OCI-LY7 (cell line): ENCODE results near the gene PHF5A. TPM values are rescaled to one million over a fixed set of nuclear protein-coding genes. Genes with fewer than 3 reads are reported as not detected.

Experiments used
- BruUV-seq: library from RNA; stranded (reverse); fragments of 400-500 nt; replicated peaks from 2 replicates; lab custom pipeline; 2021; lab: Mats Ljungman, UMichigan
- CTCF ChIA-PET: fragments of 300-600 bp; sonication (Branson Sonifier 250); formaldehyde crosslinking; loops from one replicate; lab custom pipeline; 2022; ENCODE audit warnings: antibody characterized with exemption; ENCODE audit not compliant: unreplicated experiment; lab: Charles Lee
- POLR2A ChIA-PET: fragments of 300-600 bp; sonication (Branson Sonifier 250); formaldehyde crosslinking; loops from one replicate; lab custom pipeline; 2022; ENCODE audit warnings: antibody characterized with exemption; lab: Charles Lee
- DNase-seq: peaks from one replicate; pipeline ENCODE4 v3.0.0-alpha.2; 2015; ENCODE audit warnings: low spot score
- H2AFZ ChIP-seq: fragments of 200-600 bp; sonication (generic), shearing (Covaris generic); 2 replicates; pipeline ENCODE4 v1.6.1; 2014; ENCODE audit warnings: mild to moderate bottlenecking, antibody characterized with exemption, low read length, moderate library complexity
- H3K27ac ChIP-seq: fragments of 200-600 bp; sonication (generic); 2 replicates; pipeline ENCODE4 v1.5.1; 2014; ENCODE audit warnings: mixed run types, low read depth, mild to moderate bottlenecking, moderate library complexity, low read length, inconsistent platforms; ENCODE audit not compliant: poor library complexity, severe bottlenecking
- H3K36me3 ChIP-seq: fragments of 200-600 bp; sonication (generic); 2 replicates; pipeline ENCODE4 v1.6.1; 2014; ENCODE audit warnings: mild to moderate bottlenecking, antibody characterized with exemption, low read length, moderate library complexity, mixed read lengths; ENCODE audit not compliant: insufficient read depth
- H3K4me1 ChIP-seq: fragments of 200-600 bp; sonication (generic); 2 replicates; pipeline ENCODE4 v1.5.1; 2014; ENCODE audit warnings: mild to moderate bottlenecking, low read length; ENCODE audit not compliant: insufficient read depth, poor library complexity, severe bottlenecking
- H3K4me2 ChIP-seq: fragments of 200-600 bp; sonication (generic); 2 replicates; pipeline ENCODE4 v1.6.1; 2014; ENCODE audit warnings: mild to moderate bottlenecking, low read length
- H3K4me3 ChIP-seq: fragments of 200-600 bp; sonication (generic); 2 replicates; pipeline ENCODE4 v1.5.1; 2014; ENCODE audit warnings: mild to moderate bottlenecking, low read depth, low read length; ENCODE audit not compliant: poor library complexity, severe bottlenecking
- H3K79me2 ChIP-seq: fragments of 200-600 bp; sonication (generic); 2 replicates; pipeline ENCODE4 v1.6.1; 2016; ENCODE audit warnings: low read depth, mild to moderate bottlenecking, low read length, moderate library complexity, mixed read lengths; ENCODE audit not compliant: insufficient read depth
- H3K9me2 ChIP-seq: fragments of 200-600 bp; sonication (generic); 2 replicates; pipeline ENCODE4 v1.6.1; 2016; ENCODE audit warnings: mild to moderate bottlenecking, low read length, mixed read lengths; ENCODE audit not compliant: insufficient read depth
- H3K9me3 ChIP-seq: fragments of 200-600 bp; sonication (generic); 2 replicates; pipeline ENCODE4 v1.6.1; 2014; ENCODE audit warnings: mild to moderate bottlenecking, mixed run types, low read length, mixed read lengths
- H4K20me1 ChIP-seq: fragments of 200-600 bp; sonication (generic); 2 replicates; pipeline ENCODE4 v1.6.1; 2014; ENCODE audit warnings: mild to moderate bottlenecking, antibody characterized with exemption, low read length, moderate library complexity, mixed read lengths; ENCODE audit not compliant: insufficient read depth
- EZH2phosphoT487 ChIP-seq: fragments of 200-600 bp; sonication (generic); IDR thresholded peaks from 2 replicates; pipeline ENCODE4 v1.6.1; 2018; ENCODE audit warnings: low read depth, borderline replicate concordance, mild to moderate bottlenecking, mixed run types, antibody characterized with exemption, low read length, moderate library complexity, mixed read lengths
- intact Hi-C: fragments of 100-400 bp; cut with micrococcal nuclease; formaldehyde crosslinking; loops from one replicate; pipeline ENCODE4 v1.10.0; 2022; ENCODE audit not compliant: unreplicated experiment
- total RNA-seq, 2 experiments: library from RNA; depleted of rRNA in 1 of 2; stranded (reverse); fragments of >200 nt in 1 of 2; shearing (Covaris generic) in 1 of 2; gene quantifications; 2 replicates each; pipeline ENCODE4 v1.2.3, GENCODE V29; 2014 to 2022
- TF ChIP-seq, protein P1 (sequence below): fragments of 200-600 bp; sonication (generic); conservative IDR thresholded peaks from 2 replicates; pipeline ENCODE4 v1.5.1; 2014; ENCODE audit warnings: mild to moderate bottlenecking, antibody characterized with exemption, low read length, moderate library complexity, mixed read lengths

The PHF5A gene
- total RNA-seq, 2 experiments from 2014 or later: 60.9 to 87.9 TPM

DNA sequence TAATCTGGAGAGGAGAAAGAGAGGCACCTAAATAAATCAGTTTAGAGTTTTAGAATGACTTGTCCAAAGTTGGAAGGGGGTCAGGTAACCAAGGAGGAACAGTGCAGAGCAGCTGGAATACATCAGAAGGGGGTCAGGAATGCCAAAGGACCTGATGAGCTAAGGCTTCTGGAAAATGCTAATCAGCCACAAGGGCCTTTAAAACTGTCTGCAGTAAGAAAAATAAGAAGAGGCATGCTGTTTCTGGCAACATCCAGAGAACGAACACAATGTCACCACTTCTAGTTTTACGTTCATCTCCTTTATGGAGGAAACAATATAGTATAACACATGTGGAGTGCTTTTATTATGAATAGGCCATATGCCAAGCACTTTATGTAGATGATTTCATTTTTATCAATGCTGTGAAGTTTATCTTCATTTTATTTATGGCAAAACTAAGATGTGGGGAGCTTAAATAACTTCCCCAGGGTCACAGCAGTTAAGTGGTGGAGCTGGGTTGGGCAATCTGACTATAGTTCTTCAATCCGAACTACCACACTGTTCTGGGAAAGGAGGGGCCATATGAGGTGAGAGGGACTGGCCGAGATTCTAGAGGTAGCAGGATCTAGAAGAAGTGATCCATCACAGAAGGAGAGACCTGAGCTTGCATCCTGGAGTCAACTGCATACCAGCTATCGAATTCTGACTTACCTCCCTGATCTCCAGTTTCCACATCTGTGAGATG, 23.0 kb upstream of the PHF5A start:
- H3K9me2 ChIP-seq: no peaks in the 10 kb centered on the region
- no peaks in the 10 kb centered on the region for H3K9me3 ChIP-seq
- CTCF ChIA-PET: no interaction called here
- no TSS peak for BruUV-seq
- no peak overlapping the region for H3K27ac ChIP-seq
- POLR2A ChIA-PET: interaction anchor here (1.4 kb wide), 1 partner anchor 13 kb away, joined by 4 read pairs; no protein-coding TSS in a partner anchor
- peaks cover 76% of the 10 kb centered on the region for H3K36me3 ChIP-seq
- no peak overlapping the region for H3K4me3 ChIP-seq
- peaks cover 18% of the 10 kb centered on the region for H4K20me1 ChIP-seq
- H3K4me2 ChIP-seq: no peak overlapping the region
- TF ChIP-seq EZH2phosphoT487: no peak
- TF ChIP-seq, protein P1, sequence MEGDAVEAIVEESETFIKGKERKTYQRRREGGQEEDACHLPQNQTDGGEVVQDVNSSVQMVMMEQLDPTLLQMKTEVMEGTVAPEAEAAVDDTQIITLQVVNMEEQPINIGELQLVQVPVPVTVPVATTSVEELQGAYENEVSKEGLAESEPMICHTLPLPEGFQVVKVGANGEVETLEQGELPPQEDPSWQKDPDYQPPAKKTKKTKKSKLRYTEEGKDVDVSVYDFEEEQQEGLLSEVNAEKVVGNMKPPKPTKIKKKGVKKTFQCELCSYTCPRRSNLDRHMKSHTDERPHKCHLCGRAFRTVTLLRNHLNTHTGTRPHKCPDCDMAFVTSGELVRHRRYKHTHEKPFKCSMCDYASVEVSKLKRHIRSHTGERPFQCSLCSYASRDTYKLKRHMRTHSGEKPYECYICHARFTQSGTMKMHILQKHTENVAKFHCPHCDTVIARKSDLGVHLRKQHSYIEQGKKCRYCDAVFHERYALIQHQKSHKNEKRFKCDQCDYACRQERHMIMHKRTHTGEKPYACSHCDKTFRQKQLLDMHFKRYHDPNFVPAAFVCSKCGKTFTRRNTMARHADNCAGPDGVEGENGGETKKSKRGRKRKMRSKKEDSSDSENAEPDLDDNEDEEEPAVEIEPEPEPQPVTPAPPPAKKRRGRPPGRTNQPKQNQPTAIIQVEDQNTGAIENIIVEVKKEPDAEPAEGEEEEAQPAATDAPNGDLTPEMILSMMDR: no peak
- no peaks in the 10 kb centered on the region for H3K4me1 ChIP-seq
- DNase-seq: no peak
- H2AFZ ChIP-seq: no peak overlapping the region
- H3K79me2 ChIP-seq: peaks cover 96% of the 10 kb centered on the region
- intact Hi-C loops: no loop called here

DNA sequence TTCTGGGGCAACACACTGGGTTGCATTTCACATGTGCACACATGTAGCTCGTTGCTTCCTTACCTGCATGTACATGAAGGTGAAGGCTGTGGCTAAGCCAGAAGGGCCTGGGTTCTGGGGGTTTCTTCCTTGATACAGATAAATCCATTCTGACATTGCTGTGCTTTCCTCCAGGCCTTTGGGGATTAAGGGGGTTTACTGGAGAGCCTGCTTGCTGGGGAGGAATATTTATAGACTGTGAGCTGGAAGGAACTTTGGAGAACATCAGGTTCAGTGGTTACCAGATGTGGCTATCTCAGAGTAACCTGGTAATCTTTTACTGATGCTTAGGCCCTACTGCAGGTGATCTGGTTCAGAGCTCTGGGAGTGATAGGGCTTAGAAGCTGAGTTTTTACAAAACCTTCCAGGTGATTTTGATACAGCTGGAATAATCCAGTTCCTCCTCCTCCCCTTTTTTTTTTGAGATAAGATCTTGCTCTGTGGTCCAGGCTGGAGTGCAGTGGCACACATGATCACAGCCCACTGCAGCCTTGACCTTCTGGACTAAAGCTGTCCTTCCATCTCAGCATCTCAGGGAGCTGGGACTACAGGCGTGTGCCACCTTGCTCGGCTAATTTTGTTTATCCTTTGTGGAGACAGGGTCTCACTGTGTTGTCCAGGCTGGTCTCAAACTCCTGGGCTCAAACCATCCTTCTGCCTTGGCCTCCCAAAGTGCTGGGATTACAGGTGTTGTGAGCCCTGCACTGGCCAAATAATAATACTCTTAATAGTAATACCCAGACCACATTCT, 20.3 kb upstream of the PHF5A start:
- Histone ChIP-seq H3K36me3 (peaks cover 63% of the 10 kb centered on the region), H3K9me3 (no peaks in the 10 kb centered on the region), H3K27ac (no peak overlapping the region), H3K4me2 (no peak overlapping the region), H4K20me1 (peaks cover 21% of the 10 kb centered on the region), H3K9me2 (no peaks in the 10 kb centered on the region), H3K79me2 (peaks cover 93% of the 10 kb centered on the region), H2AFZ (no peak overlapping the region), H3K4me1 (no peaks in the 10 kb centered on the region), H3K4me3 (no peak overlapping the region)
- no TSS peak for BruUV-seq
- no peak for DNase-seq
- no peak for TF ChIP-seq EZH2phosphoT487
- TF ChIP-seq, protein P1: no peak
- POLR2A ChIA-PET: interaction anchor here (1.0 to 1.3 kb wide), 2 partner anchors 10 to 20 kb away, joined by 3 to 5 read pairs; partner anchors contain the start of genes ACO2 and PHF5A
- intact Hi-C loops: no loop called here
- CTCF ChIA-PET: no interaction called here
